ENCODE measurements around the gene HDAC5. TPM values are rescaled to one million over a fixed set of nuclear protein-coding genes. Genes with fewer than 3 reads are reported as not detected.

HDAC5 gene
- 133 and 147 TPM in 2 replicates for total RNA-seq

GRCh38 chr17:44123356-44124117, at the start of gene HDAC5:
Gene HDAC5 (minus strand): TSS chr17:44123641. CDS start chr17:44117515, 6,126 bp downstream.

DNA sequence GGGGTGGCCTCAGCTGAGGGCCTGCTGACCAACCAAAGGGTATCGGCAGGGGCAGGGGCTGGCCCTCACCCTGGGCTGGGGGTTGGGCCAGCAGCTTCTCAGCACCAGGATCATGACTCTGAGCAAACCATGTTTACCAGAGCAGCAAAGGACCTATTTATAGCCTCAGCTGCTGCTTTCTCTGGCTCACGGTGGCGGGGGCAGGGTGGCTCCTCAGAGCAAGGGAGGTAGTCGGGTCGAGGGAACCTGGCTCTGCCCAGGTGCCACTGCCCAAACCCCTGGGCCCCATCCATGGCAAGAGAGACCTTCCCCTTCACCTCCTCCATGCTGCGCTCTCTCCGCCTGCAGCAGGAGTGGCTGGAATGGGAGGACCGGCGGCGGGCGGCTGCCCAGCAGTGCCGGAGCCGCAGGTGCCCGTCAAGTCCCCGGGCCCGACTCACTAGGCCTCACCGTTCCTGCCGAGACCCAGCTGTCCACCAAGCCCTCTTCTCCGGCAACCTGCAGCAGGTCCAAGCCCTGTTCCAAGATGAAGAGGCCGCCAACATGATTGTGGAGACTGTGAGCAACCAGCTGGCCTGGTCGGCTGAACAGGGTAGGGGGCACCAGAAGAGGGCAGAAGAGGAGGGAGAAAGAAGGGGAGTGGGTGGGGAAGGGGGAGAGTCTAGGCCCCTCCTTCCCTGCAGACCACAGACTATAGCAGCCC, 47.2 kb upstream of the HDAC5 start, which contains the start of gene ASB16:
TSS of gene ASB16 (plus strand) at position 206 of the 703 bp plus-strand sequence. CDS start at position 292, 86 bp downstream.

GRCh38 chr17:44070455-44071197, 52.8 kb downstream of the HDAC5 start, which contains the start of gene G6PC3:
Gene G6PC3 (plus strand): TSS chr17:44070735. CDS start chr17:44070966, 231 bp downstream.

GRCh38 chr17:44066204-44066930, 57.1 kb downstream of the HDAC5 start, which contains the start of gene LSM12:
Gene LSM12 (minus strand): TSS chr17:44066671. CDS start chr17:44066587, 84 bp downstream.

Small RNA genes lying within 50 kb of the gene (small RNA-seq; reads per million reads assigned to genes)
- gene RNU6-131P: not detected

Other genes starting within 250 kb of the HDAC5 start
- 2.9 and 3.4 TPM in 2 replicates for gene MPP2, start 216.1 kb downstream of the HDAC5 start, total RNA-seq
- not detected in 2 replicates for gene PPY, start 181.2 kb downstream of the HDAC5 start, total RNA-seq
- not detected in 2 replicates for gene PYY, start 169.7 kb downstream of the HDAC5 start, total RNA-seq
- gene NAGS, start 119.0 kb downstream of the HDAC5 start, total RNA-seq: 1.1 and 2.1 TPM in 2 replicates
- gene TMEM101, start 108.7 kb downstream of the HDAC5 start, total RNA-seq: 35.3 and 35.9 TPM in 2 replicates
- 61.9 and 62.1 TPM in 2 replicates for gene LSM12, start 57.0 kb downstream of the HDAC5 start, total RNA-seq
- 25.5 and 27.6 TPM in 2 replicates for gene G6PC3, start 52.9 kb downstream of the HDAC5 start, total RNA-seq
- gene HROB, start 18.3 kb upstream of the HDAC5 start, total RNA-seq: 0.81 and 1.7 TPM in 2 replicates
- not detected in 2 replicates for gene ASB16, start 47.1 kb upstream of the HDAC5 start, total RNA-seq
- 35.9 and 38.9 TPM in 2 replicates for gene TMUB2, start 63.3 kb upstream of the HDAC5 start, total RNA-seq
- 65.6 and 75.8 TPM in 2 replicates for gene ATXN7L3, start 76.2 kb upstream of the HDAC5 start, total RNA-seq
- 49.7 and 58.9 TPM in 2 replicates for gene UBTF, start 96.0 kb upstream of the HDAC5 start, total RNA-seq
- gene SLC4A1, start 144.5 kb upstream of the HDAC5 start, total RNA-seq: not detected in 2 replicates
- gene RUNDC3A, start 185.0 kb upstream of the HDAC5 start, total RNA-seq: not detected in 2 replicates
- 76.3 and 76.4 TPM in 2 replicates for gene SLC25A39, start 201.2 kb upstream of the HDAC5 start, total RNA-seq
- gene GRN, start 221.7 kb upstream of the HDAC5 start, total RNA-seq: 201 and 244 TPM in 2 replicates
- 3.6 and 4.4 TPM in 2 replicates for gene FAM171A2, start 240.2 kb upstream of the HDAC5 start, total RNA-seq

All from hair follicle dermal papilla cell (primary cell).